Activated naive CD8-positive, alpha-beta T cell (primary cell): ENCODE measurements around the gene MAP3K15.

Source experiments
- H3K27ac Mint-ChIP-seq: one replicate; pipeline ENCODE4 v1.8.0; 2021; ENCODE audit warnings: mixed read lengths
- H3K27me3 Mint-ChIP-seq: one replicate; pipeline ENCODE4 v1.8.0; 2021; ENCODE audit warnings: mixed read lengths
- H3K36me3 Mint-ChIP-seq: one replicate; pipeline ENCODE4 v1.8.0; 2021; ENCODE audit warnings: mixed read lengths
- H3K4me1 Mint-ChIP-seq: one replicate; pipeline ENCODE4 v1.8.0; 2021; ENCODE audit warnings: low read depth, mixed read lengths
- H3K4me3 Mint-ChIP-seq: one replicate; pipeline ENCODE4 v1.8.0; 2021; ENCODE audit warnings: mild to moderate bottlenecking, mixed read lengths
- H3K9me3 Mint-ChIP-seq: one replicate; pipeline ENCODE4 v1.8.0; 2021; ENCODE audit warnings: low read depth, mixed read lengths

The MAP3K15 gene, protein sequence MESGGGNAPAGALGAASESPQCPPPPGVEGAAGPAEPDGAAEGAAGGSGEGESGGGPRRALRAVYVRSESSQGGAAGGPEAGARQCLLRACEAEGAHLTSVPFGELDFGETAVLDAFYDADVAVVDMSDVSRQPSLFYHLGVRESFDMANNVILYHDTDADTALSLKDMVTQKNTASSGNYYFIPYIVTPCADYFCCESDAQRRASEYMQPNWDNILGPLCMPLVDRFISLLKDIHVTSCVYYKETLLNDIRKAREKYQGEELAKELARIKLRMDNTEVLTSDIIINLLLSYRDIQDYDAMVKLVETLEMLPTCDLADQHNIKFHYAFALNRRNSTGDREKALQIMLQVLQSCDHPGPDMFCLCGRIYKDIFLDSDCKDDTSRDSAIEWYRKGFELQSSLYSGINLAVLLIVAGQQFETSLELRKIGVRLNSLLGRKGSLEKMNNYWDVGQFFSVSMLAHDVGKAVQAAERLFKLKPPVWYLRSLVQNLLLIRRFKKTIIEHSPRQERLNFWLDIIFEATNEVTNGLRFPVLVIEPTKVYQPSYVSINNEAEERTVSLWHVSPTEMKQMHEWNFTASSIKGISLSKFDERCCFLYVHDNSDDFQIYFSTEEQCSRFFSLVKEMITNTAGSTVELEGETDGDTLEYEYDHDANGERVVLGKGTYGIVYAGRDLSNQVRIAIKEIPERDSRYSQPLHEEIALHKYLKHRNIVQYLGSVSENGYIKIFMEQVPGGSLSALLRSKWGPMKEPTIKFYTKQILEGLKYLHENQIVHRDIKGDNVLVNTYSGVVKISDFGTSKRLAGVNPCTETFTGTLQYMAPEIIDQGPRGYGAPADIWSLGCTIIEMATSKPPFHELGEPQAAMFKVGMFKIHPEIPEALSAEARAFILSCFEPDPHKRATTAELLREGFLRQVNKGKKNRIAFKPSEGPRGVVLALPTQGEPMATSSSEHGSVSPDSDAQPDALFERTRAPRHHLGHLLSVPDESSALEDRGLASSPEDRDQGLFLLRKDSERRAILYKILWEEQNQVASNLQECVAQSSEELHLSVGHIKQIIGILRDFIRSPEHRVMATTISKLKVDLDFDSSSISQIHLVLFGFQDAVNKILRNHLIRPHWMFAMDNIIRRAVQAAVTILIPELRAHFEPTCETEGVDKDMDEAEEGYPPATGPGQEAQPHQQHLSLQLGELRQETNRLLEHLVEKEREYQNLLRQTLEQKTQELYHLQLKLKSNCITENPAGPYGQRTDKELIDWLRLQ (N-terminal part only)

DNA sequence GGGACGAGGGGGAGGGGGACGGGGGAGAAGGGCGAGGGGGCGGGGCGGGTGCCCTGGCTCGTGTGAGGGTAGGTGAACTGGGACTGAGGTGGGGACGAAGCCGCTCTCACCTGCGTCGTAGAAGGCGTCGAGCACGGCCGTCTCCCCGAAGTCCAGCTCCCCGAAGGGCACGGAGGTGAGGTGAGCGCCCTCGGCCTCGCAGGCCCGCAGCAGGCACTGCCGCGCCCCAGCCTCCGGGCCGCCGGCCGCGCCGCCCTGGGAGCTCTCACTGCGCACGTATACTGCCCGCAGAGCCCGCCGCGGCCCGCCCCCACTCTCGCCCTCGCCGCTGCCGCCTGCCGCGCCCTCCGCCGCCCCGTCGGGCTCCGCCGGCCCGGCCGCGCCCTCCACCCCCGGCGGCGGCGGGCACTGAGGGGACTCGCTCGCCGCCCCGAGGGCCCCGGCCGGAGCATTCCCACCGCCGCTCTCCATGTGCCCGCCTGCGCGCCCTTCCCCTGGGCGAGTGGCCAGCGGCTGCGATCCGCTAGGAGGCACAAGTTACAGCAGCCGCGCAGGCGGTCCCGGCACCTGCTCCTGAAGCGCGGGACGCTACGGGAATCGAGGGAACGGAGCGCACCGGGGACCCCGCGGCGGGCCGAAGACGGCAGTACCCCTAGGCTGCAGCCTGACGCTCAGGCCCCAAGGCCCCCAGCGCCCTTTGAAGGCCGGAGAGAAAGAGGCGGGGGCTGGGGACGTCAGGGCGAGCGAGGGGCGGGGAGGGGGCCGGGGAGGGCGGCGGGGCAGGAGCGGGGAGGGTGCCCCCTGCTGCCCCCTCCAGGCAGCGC, at the start of gene MAP3K15:
MAP3K15 (minus strand) TSS at position 718 of the 824 bp plus-strand sequence; CDS start at position 471, 247 bp downstream.
- peaks cover 2% of the 10 kb centered on the region for H3K4me1 Mint-ChIP-seq
- peak within 1 kb of the TSS; percentile 57 for H3K4me3 Mint-ChIP-seq
- H3K9me3 Mint-ChIP-seq: no peaks in the 10 kb centered on the region
- no peaks in the 10 kb centered on the region for H3K36me3 Mint-ChIP-seq
- no peak within 1 kb of the TSS for H3K27ac Mint-ChIP-seq
- peaks cover 12% of the 10 kb centered on the region for H3K27me3 Mint-ChIP-seq

- no peaks in the 10 kb centered on the region for H3K27me3 Mint-ChIP-seq
- no peaks in the 10 kb centered on the region for H3K9me3 Mint-ChIP-seq
- H3K36me3 Mint-ChIP-seq: peaks cover 4% of the 10 kb centered on the region
- peaks cover 18% of the 10 kb centered on the region for H3K4me1 Mint-ChIP-seq
- no peak overlapping the region for H3K4me3 Mint-ChIP-seq
- no peak overlapping the region for H3K27ac Mint-ChIP-seq
These were observed 49.3 kb upstream of the MAP3K15 start for GRCh38 chrX:19564606-19565005.

GRCh38 chrX:19563746-19564145, 48.4 kb upstream of the MAP3K15 start:
- Mint-ChIP-seq H3K4me3 (no peak overlapping the region), H3K27me3 (no peaks in the 10 kb centered on the region), H3K9me3 (no peaks in the 10 kb centered on the region)

DNA sequence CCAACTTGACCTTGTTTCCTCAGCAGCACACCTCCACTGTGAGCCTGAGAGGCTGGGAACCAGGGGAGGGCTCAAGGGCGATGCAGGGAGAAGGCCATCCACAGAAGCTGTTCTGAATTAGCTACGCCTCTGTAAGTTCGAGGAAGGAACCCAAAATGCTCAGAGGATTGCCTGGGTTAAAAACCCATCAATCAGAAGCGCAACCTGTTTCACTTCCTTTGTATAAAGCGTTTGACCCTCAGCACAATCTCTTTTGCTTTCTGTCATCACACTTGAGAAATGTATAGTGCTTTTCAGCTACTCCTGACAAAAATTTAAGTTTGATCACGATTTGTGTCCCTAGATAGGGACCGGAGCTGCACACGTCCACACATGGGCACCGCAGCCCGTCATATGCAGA, 48.0 kb upstream of the MAP3K15 start:
- H3K4me1 Mint-ChIP-seq: peaks cover 19% of the 10 kb centered on the region
- H3K27ac Mint-ChIP-seq: peak overlapping the region; percentile 71
- no peaks in the 10 kb centered on the region for H3K9me3 Mint-ChIP-seq
- H3K27me3 Mint-ChIP-seq: no peaks in the 10 kb centered on the region
- peaks cover 2% of the 10 kb centered on the region for H3K36me3 Mint-ChIP-seq
- H3K4me3 Mint-ChIP-seq: no peak overlapping the region

More at GRCh38 chrX:19563746-19564145, 48.4 kb upstream of the MAP3K15 start:
- Mint-ChIP-seq H3K4me1 (peaks cover 19% of the 10 kb centered on the region), H3K36me3 (peaks cover 4% of the 10 kb centered on the region), H3K27ac (peak overlapping the region; percentile 71)

GRCh38 chrX:19560611-19561010, 45.3 kb upstream of the MAP3K15 start:
- H3K9me3 Mint-ChIP-seq: no peaks in the 10 kb centered on the region
- peaks cover 13% of the 10 kb centered on the region for H3K4me1 Mint-ChIP-seq

GRCh38 chrX:19557822-19558221, 42.5 kb upstream of the MAP3K15 start:
- Mint-ChIP-seq H3K4me1 (peaks cover 16% of the 10 kb centered on the region), H3K36me3 (no peaks in the 10 kb centered on the region), H3K4me3 (no peak overlapping the region), H3K27me3 (no peaks in the 10 kb centered on the region), H3K27ac (peak overlapping the region; percentile 78), H3K9me3 (no peaks in the 10 kb centered on the region)

More at GRCh38 chrX:19560611-19561010, 45.3 kb upstream of the MAP3K15 start:
- H3K27ac Mint-ChIP-seq: no peak overlapping the region
- no peaks in the 10 kb centered on the region for H3K36me3 Mint-ChIP-seq
- no peaks in the 10 kb centered on the region for H3K27me3 Mint-ChIP-seq
- H3K4me3 Mint-ChIP-seq: no peak overlapping the region

GRCh38 chrX:19556202-19556601, 40.9 kb upstream of the MAP3K15 start:
- H3K4me1 Mint-ChIP-seq: peaks cover 15% of the 10 kb centered on the region
- H3K4me3 Mint-ChIP-seq: no peak overlapping the region
- H3K9me3 Mint-ChIP-seq: no peaks in the 10 kb centered on the region
- H3K27me3 Mint-ChIP-seq: no peaks in the 10 kb centered on the region
- no peaks in the 10 kb centered on the region for H3K36me3 Mint-ChIP-seq
- H3K27ac Mint-ChIP-seq: peak overlapping the region; percentile 83

- H3K36me3 Mint-ChIP-seq: no peaks in the 10 kb centered on the region
- H3K27ac Mint-ChIP-seq: peak overlapping the region; percentile 83
- no peaks in the 10 kb centered on the region for H3K27me3 Mint-ChIP-seq
- H3K4me1 Mint-ChIP-seq: peaks cover 15% of the 10 kb centered on the region
- H3K4me3 Mint-ChIP-seq: no peak overlapping the region
- no peaks in the 10 kb centered on the region for H3K9me3 Mint-ChIP-seq
These were observed 40.4 kb upstream of the MAP3K15 start for GRCh38 chrX:19555683-19556082.

DNA sequence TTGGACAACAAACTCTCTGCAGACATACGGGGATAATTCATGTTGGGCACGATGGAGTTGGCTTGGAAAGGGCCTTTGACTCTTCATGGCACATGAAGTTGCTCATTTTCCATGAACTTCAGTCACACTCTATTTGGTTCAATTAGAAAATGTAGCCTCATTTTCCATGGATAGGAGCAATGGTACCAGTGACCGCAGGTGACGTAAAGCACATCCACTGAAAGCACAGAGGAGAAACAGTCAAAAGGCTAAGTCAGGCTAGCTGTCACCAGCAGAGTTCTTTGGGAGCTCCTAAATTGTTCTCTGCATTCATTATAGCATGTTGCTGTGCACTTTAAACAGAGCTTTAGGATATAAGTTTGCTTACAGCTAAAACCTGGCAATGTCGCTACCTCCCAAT, 39.9 kb upstream of the MAP3K15 start:
- no peaks in the 10 kb centered on the region for H3K36me3 Mint-ChIP-seq
- peak overlapping the region; percentile 83 for H3K27ac Mint-ChIP-seq
- H3K9me3 Mint-ChIP-seq: no peaks in the 10 kb centered on the region
- H3K4me3 Mint-ChIP-seq: peak overlapping the region; percentile 47
- peaks cover 15% of the 10 kb centered on the region for H3K4me1 Mint-ChIP-seq
- H3K27me3 Mint-ChIP-seq: no peaks in the 10 kb centered on the region

GRCh38 chrX:19554786-19555185, 39.5 kb upstream of the MAP3K15 start:
- no peaks in the 10 kb centered on the region for H3K27me3 Mint-ChIP-seq
- H3K36me3 Mint-ChIP-seq: no peaks in the 10 kb centered on the region
- H3K4me3 Mint-ChIP-seq: peak overlapping the region; percentile 47
- no peaks in the 10 kb centered on the region for H3K9me3 Mint-ChIP-seq
- H3K27ac Mint-ChIP-seq: peak overlapping the region; percentile 83
- peaks cover 16% of the 10 kb centered on the region for H3K4me1 Mint-ChIP-seq

- Mint-ChIP-seq H3K27ac (peak overlapping the region; percentile 88), H3K27me3 (no peaks in the 10 kb centered on the region), H3K4me3 (no peak overlapping the region), H3K9me3 (no peaks in the 10 kb centered on the region), H3K4me1 (peaks cover 26% of the 10 kb centered on the region), H3K36me3 (no peaks in the 10 kb centered on the region)
These were observed 37.5 kb upstream of the MAP3K15 start for GRCh38 chrX:19552793-19553192.

DNA sequence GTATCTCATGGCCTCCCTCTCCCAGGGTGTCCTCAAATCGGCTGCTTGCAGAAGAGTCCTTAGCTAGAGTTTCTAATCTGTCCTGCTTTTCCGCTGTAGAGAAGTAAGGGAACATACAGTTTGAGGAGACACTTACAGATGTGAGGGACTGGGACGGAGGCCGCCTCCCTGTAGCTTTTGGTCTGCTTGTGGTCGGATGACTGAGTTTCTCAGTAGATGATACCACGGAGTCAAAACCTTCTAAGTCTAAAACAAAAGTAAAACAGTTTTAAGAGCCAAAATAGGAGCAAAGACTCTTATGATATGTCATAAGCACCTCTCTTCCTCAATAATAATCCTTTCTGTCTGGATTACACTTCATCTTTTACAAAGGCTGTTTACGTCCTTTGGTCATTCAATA, 34.5 kb upstream of the MAP3K15 start:
- H3K27me3 Mint-ChIP-seq: no peaks in the 10 kb centered on the region
- H3K4me1 Mint-ChIP-seq: peaks cover 13% of the 10 kb centered on the region
- H3K9me3 Mint-ChIP-seq: no peaks in the 10 kb centered on the region
- peak overlapping the region; percentile 82 for H3K27ac Mint-ChIP-seq
- peaks cover 2% of the 10 kb centered on the region for H3K36me3 Mint-ChIP-seq
- H3K4me3 Mint-ChIP-seq: no peak overlapping the region

DNA sequence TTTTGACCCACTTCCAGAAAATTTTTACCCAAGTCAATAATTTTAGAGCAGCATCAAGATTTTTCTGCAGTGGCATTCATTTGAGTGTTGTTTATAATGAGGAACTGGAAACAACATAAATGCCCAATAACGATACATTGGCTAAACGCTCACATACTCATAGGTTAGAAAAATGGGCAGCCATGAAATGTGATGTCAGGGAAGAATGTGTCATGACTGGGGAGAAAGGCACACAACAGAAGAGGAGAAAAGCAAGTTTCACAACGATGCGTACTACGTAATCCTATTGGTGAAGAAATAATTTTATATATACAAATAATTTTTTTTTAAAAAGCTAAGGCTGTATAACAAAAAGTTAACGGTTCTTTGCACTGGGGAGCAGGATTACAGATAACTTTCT, 33.6 kb upstream of the MAP3K15 start:
- Mint-ChIP-seq H3K36me3 (peaks cover 2% of the 10 kb centered on the region), H3K9me3 (no peaks in the 10 kb centered on the region), H3K27me3 (no peaks in the 10 kb centered on the region), H3K27ac (peak overlapping the region; percentile 90), H3K4me3 (no peak overlapping the region), H3K4me1 (peaks cover 13% of the 10 kb centered on the region)

- Mint-ChIP-seq H3K36me3 (peaks cover 2% of the 10 kb centered on the region), H3K4me3 (no peak overlapping the region), H3K27ac (peak overlapping the region; percentile 90), H3K4me1 (peaks cover 13% of the 10 kb centered on the region), H3K27me3 (no peaks in the 10 kb centered on the region), H3K9me3 (no peaks in the 10 kb centered on the region)
These were observed 33.0 kb upstream of the MAP3K15 start for GRCh38 chrX:19548279-19548678.
